Fibroblast of peridontal ligament (primary cell): ENCODE data around the gene ZDHHC12.
"Not testable (repeated sequence)": the region's sequence is repeated elsewhere in the genome, so short reads cannot be mapped to it uniquely, and the experiment has no call there.

ENCODE experiments used
- DNase-seq: peaks from one replicate; pipeline ENCODE4 v3.0.0-alpha.2; 2010; ENCODE audit errors: extremely low read depth

Gene ZDHHC12

GRCh38 chr9:128707446-128707845 is 16.5 kb downstream of the ZDHHC12 start:
- no peak for DNase-seq

DNA sequence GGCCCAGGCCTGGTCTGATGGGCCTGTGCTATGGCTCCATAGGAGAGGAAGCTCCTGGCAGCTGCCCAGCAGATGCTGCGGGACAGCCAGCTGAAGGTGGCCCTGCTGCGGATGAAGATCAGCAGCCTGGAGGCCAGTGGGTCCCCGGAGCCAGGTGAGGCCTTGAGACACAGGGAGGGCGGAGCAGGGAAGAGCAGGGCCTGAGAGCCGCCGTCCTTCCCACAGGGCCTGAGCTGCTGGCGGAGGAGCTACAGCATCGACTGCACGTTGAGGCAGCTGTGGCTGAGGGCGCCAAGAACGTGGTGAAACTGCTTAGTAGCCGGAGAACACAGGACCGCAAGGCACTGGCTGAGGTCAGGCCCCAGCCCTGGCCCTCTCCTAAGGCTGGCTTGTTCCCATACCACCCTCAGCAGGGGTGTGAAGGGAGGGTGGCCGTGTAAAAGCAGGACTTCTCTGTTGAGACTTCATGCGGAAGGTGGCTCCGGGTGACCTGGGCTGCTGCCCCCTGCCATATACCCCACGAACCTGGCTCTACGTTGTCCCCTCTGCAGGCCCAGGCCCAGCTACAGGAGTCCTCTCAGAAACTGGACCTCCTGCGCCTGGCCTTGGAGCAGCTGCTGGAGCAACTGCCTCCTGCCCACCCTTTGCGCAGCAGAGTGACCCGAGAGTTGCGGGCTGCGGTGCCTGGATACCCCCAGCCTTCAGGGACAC is 17.1 kb downstream of the ZDHHC12 start:
- DNase-seq: no peak

GRCh38 chr9:128706045-128706444 is 17.9 kb downstream of the ZDHHC12 start:
- no peak for DNase-seq

DNA sequence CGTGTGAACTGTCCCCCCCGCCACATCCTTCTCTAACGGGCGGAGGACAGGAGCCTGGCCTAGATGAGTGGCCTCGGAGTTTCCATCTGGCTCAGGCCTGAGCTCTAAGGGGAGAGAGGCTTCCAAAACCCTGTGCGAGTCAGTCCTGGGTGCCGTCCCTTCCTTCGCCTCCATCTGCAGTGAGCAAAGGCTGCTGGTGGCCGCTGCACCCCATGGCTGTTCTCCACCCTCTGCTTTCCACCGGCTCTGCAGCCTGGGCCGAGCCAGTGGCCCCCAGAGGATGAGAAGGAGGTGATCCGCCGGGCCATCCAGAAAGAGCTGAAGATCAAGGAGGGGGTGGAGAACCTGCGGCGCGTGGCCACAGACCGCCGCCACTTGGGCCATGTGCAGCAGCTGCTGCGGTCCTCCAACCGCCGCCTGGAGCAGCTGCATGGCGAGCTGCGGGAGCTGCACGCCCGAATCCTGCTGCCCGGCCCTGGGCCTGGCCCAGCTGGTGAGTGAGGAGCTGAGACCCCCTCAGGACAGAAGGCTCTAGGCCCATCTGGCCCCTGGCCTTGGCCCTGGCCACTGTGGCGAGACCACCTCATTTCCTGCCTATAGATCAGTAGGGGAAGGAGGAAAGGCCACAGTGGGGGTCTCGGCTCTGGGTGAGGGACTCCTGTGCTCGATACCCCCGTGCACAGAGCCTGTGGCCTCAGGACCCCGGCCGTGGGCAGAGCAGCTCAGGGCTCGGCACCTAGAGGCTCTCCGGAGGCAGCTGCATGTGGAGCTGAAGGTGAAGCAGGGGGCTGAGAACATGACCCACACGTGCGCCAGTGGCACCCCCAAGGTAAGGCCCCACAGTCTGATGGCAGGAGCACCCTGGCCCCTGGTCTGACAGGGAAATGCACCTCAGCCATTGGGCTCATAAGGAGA is 18.6 kb downstream of the ZDHHC12 start:
- no peak for DNase-seq

- no peak for DNase-seq
Measured at GRCh38 chr9:128704356-128704670, 19.6 kb downstream of the ZDHHC12 start.

DNA sequence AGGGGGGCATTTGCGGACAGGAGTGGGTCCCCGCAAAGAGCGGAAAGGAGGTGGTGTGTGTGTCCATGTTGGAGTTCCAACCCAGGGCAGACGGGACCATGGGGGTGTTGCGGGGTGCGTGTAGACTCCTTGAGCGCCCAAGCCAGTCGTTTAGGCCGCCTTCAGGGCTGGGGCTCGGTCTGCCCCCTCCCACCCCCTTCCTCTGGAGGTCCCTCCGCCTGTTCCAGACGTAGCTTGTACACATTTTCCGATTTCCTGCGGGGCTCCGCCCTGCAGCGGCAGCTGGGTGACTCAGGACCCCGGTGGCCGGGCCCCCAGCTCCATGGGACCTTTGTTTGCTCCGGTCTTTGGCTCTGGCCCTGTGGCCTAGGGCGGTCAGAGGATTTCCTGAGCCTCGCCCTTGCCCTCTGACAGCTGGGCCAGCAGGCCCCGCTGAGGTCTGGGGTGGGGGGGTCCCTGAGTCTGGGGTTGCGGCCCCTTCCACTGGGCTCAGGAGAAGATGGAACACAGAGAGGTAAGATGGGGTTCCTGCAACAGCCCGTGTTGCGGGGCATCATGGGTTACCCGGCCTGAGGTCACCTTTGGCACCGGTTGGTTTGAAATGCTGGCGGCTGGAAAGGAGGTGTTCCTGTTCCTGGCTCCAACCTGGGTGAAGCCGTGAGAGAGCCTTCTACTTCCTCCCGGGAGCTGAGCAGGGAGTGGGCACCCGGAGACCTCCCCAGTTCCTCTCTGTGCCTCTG is 20.1 kb downstream of the ZDHHC12 start:
- DNase-seq: no peak

DNA sequence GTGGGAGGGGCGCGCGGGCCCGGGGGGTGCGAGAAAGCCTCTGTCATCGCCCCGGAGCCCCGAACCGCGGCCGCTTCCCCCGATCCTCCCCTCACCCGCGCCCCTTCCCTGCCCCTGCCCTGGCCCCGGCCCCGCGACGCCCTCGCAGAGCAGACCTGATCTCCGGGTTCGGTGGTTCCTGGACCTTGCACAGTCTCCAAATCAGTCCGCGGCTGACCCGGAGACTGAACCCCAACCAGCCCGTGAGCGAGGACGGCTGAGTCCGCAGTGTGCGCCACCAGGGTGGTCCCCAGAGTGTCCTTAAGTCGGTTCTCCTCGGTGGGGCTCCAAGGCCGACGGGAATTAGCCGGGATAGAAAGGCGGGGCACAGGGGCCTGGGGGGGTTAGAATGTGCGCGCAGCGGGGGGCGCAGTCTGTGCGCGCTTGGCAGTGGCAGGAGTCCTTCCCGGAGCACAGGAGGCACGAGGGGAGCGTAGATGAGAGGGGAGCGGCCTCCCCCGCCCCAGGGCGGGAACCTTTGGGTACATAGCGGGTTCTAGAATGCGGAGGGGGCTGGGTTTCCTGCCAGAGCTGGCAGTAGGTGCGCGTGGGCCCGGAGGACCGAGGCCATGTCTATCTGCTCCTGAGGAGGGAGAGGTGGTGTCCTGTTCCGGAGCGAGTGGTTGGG is 20.8 kb downstream of the ZDHHC12 start:
- no peak for DNase-seq

DNA sequence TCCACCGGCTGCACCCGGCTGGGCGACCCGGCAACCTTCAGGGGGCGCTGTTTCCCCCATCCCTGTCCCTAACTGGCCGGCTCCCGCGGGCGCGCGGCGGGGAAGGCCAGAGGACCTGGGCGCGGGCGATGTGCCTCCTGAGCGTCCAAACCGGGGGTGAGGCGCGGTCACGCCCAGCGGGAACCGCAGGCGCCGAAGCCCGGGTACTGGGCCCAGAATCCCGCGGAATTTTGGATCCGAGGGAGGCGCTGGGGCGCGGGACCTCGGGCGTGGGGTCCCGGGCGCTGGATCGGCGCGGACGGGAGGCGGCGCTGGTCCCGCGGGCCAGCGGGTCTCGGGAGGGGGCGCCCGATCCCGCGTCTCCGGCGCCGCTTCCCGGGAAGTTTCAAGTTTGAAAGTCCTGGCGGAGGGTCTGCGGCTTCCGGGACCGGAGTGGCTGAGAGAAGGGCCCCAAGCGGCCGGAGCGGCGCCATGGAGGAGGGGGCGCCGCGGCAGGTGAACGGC is 21.4 kb downstream of the ZDHHC12 start, which contains the start of gene PKN3:
TSS of gene PKN3 (plus strand) at position 59 of the 504 bp plus-strand sequence. CDS start at position 472, 413 bp downstream.
- peak; percentile 66 for DNase-seq

- DNase-seq: no peak
Measured at GRCh38 chr9:128701227-128701854, 22.6 kb downstream of the ZDHHC12 start.

GRCh38 chr9:128699096-128699795 is 24.7 kb downstream of the ZDHHC12 start:
- DNase-seq: not testable (repeated sequence)

DNA sequence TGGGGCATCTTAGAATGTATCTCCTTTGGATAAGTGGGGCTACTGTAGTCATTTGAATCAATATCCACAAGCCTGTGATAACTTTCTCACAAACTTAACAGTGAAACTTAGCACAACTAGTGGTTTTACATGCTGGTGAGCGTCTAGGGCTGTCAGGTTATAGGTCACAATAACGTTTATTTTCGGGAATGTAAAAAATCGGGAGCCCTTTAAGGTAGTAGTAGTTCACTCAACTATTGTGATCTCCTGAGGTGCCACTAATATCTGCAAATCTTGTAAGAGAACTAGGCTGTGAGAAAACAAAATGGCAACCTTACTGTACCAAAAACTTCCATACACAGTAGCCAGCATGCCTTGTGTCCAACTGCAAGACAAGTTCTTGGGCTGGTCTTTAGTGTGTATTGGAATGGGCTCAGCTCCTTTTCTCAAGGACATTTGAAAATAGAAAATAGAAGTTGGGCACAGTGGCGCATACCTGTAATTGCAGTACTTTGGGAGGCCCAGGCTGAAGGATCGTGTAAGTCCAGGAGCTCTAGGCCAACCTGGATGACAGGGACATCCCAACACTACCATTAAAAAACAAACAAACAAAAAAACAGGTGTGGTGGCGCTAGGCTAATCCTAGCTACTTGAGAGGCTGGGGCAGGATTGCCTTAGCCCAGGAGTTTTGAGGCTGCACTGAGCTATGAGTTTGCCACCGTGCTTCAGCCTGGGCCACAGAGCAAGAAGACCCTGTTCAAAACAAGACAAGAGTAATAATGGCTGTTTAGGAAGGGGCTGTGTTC is 26.8 kb downstream of the ZDHHC12 start:
- DNase-seq: no peak

GRCh38 chr9:128694344-128694743 is 29.6 kb downstream of the ZDHHC12 start:
- no peak for DNase-seq

- not testable (repeated sequence) for DNase-seq
Measured at GRCh38 chr9:128693738-128694137, 30.2 kb downstream of the ZDHHC12 start.

DNA sequence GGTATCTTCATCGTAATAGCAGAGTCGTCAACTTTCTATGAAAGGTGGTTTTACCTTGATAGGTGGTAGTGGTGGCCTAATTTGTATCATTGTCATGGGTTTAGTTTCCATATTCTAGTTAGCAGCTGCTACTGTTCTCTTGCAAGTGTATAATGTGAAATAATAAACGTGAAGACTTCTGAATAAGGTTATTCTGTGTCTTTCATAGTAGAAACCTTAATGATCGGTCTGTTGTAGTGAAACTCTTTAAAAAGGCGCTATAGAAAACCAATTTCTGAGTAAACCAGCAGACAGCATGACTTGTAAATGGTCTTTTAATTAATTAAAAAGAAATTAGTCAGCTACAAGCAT is 33.3 kb downstream of the ZDHHC12 start:
- DNase-seq: no peak

DNA sequence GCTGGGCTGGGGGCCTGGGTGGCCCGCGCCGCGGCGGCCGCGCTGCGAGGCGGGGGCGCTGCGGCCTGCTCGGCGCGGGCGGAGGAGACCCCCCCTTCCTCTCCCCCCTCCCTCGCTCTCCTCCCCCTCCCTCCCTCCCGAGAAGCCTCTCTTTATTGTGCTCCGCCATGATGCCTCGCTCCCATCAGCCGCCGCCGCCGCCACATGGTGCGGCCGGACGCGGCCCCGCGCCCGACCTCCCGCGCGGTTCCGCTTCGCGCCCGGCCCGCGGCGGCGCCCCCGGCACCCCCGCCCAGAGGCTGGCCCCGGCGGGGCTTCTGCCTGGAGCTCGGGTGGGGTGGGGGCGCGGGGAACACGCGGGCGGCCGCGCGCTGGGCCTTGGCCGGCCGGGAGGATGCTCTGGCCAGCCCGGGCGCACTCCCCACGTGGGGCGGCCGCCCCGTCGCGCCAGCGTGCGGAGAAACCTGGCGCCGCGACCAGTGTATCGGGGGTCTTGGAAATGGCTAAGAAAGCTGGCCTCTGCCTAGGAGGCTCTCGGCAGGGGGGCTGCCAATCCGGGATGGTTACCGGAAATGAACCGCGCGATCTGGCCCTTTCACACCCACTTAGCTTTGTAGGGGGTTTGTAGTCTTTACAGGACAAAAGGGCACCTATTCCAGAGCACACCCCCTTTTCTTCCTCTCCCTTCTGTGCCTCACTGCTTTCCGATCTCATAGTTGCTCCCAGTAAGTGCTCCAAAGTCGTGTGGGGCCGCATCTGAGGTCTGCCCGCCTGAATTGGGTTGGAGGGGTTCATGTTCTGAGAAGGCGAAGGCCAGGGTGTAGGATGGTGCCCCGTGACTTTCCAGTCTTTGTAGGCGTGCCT is 33.9 kb downstream of the ZDHHC12 start:
- peak; percentile 32 for DNase-seq

GRCh38 chr9:128689293-128689774 is 34.6 kb downstream of the ZDHHC12 start:
- DNase-seq: no peak

- DNase-seq: peak; percentile 82
Measured at GRCh38 chr9:128688501-128689292, 35.2 kb downstream of the ZDHHC12 start, which contains the start of gene SET. SET (plus strand) TSS chr9:128689222; CDS start chr9:128689583, 361 bp downstream.

- no peak for DNase-seq
Measured at GRCh38 chr9:128687453-128687852, 36.5 kb downstream of the ZDHHC12 start.
